ENCODE results near the gene LRCH3. TPM values are rescaled to one million over a fixed set of nuclear protein-coding genes. Genes with fewer than 3 reads are reported as not detected.

LRCH3 gene
- total and polyA plus RNA-seq, 2 of the 13 experiments (the other 11 are each of a cell fraction or from before 2014, with no cell fraction given): 25.5 to 103 TPM

DNA sequence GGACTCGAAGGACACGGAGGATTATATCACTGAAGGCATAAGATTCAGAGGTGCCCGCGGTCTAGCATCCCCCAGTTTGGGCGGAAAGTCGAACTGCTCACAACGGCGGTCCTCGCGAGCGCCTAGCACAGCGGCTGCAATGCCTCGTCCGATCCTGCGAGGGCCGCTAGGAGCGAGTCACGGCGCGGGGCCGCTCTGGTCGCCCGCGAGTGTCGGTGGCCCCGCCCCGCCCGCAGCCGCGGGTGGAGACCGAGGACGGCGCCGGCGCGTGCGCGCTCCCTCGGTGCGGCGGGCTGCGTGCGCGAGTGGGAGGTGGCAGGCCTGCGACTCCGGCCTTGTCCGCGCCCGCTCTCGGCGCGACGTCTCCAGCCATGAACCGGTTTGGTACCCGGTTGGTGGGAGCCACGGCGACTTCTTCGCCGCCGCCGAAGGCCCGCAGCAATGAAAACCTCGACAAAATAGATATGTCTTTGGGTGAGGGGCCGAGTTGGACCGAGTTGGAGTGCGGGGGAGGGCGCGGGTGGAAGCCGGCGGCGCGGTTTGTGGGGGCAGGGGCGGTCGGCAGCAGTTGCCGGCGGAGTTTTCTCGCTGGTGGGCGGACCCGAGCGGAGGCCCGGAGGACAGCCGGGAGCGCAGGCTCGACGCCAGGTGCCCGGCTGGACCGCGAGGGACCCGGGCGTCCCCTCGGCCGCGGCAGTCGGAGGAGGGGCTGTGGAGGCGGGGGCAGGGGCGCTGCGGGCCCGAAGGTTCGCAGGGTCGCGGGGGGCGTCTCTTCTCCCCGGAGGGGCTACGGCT is 41.3 kb upstream of the LRCH3 start, which contains the start of gene FYTTD1 (continued):
- TF ChIP-seq TEF (CRISPR knock-in tag; IDR thresholded peaks at IDR 0.05) (0 out of 2 replicates have a peak, but pooled peaks have one; percentile 59), NCOA2 (CRISPR knock-in tag; IDR thresholded peaks at IDR 0.05) (no peak), MTERF4 (CRISPR knock-in tag; IDR thresholded peaks at IDR 0.05) (peak; percentile 51; the same call in 1 of the 2 replicates), ZNF274 (CRISPR knock-in tag; IDR thresholded peaks at IDR 0.05) (no peak; the same call in 1 of the 2 replicates), NONO (IDR thresholded peaks at IDR 0.05) (no peak), NONO (CRISPR knock-in tag; conservative IDR thresholded peaks at IDR 0.05) (peak; percentile 74; the same call in 1 of the 2 replicates), HOXA3 (CRISPR knock-in tag; IDR thresholded peaks at IDR 0.05) (peak; percentile 74), PHF8 (CRISPR knock-in tag; IDR thresholded peaks at IDR 0.05) (peak; percentile 66; the same call in 1 of the 2 replicates), AGO2 (optimal IDR thresholded peaks at IDR 0.05; ENCODE audit: low read depth, low read length) (peak; percentile 40), CHD2 (IDR thresholded peaks at IDR 0.05; ENCODE audit: low read depth, low read length) (peak; percentile 79), ZNF746 (CRISPR knock-in tag; IDR thresholded peaks at IDR 0.05) (peak; percentile 78; the same call in 1 of the 2 replicates), PBX3 (CRISPR knock-in tag; IDR thresholded peaks at IDR 0.05; ENCODE audit: borderline replicate concordance) (no peak), PRMT3 (CRISPR knock-in tag; IDR thresholded peaks at IDR 0.05; ENCODE audit: borderline replicate concordance, low read depth) (peak; percentile 87), AGO1 (IDR thresholded peaks at IDR 0.05; ENCODE audit: low read depth, low read length, poor library complexity, severe bottlenecking) (no peak), CENPT (CRISPR knock-in tag; IDR thresholded peaks at IDR 0.05; ENCODE audit: low read depth) (peak; percentile 90), STAG1 (CRISPR knock-in tag; IDR thresholded peaks at IDR 0.05) (peak; percentile 11; the same call in 1 of the 2 replicates), ESRRA (CRISPR knock-in tag; IDR thresholded peaks at IDR 0.05; ENCODE audit: low read depth) (0 out of 2 replicates have a peak, but pooled peaks have one; percentile 39)
- TF ChIP-seq, protein P1, sequence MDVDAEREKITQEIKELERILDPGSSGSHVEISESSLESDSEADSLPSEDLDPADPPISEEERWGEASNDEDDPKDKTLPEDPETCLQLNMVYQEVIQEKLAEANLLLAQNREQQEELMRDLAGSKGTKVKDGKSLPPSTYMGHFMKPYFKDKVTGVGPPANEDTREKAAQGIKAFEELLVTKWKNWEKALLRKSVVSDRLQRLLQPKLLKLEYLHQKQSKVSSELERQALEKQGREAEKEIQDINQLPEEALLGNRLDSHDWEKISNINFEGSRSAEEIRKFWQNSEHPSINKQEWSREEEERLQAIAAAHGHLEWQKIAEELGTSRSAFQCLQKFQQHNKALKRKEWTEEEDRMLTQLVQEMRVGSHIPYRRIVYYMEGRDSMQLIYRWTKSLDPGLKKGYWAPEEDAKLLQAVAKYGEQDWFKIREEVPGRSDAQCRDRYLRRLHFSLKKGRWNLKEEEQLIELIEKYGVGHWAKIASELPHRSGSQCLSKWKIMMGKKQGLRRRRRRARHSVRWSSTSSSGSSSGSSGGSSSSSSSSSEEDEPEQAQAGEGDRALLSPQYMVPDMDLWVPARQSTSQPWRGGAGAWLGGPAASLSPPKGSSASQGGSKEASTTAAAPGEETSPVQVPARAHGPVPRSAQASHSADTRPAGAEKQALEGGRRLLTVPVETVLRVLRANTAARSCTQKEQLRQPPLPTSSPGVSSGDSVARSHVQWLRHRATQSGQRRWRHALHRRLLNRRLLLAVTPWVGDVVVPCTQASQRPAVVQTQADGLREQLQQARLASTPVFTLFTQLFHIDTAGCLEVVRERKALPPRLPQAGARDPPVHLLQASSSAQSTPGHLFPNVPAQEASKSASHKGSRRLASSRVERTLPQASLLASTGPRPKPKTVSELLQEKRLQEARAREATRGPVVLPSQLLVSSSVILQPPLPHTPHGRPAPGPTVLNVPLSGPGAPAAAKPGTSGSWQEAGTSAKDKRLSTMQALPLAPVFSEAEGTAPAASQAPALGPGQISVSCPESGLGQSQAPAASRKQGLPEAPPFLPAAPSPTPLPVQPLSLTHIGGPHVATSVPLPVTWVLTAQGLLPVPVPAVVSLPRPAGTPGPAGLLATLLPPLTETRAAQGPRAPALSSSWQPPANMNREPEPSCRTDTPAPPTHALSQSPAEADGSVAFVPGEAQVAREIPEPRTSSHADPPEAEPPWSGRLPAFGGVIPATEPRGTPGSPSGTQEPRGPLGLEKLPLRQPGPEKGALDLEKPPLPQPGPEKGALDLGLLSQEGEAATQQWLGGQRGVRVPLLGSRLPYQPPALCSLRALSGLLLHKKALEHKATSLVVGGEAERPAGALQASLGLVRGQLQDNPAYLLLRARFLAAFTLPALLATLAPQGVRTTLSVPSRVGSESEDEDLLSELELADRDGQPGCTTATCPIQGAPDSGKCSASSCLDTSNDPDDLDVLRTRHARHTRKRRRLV (CRISPR knock-in tag; IDR thresholded peaks at IDR 0.05): no peak
- TF ChIP-seq, protein P2, sequence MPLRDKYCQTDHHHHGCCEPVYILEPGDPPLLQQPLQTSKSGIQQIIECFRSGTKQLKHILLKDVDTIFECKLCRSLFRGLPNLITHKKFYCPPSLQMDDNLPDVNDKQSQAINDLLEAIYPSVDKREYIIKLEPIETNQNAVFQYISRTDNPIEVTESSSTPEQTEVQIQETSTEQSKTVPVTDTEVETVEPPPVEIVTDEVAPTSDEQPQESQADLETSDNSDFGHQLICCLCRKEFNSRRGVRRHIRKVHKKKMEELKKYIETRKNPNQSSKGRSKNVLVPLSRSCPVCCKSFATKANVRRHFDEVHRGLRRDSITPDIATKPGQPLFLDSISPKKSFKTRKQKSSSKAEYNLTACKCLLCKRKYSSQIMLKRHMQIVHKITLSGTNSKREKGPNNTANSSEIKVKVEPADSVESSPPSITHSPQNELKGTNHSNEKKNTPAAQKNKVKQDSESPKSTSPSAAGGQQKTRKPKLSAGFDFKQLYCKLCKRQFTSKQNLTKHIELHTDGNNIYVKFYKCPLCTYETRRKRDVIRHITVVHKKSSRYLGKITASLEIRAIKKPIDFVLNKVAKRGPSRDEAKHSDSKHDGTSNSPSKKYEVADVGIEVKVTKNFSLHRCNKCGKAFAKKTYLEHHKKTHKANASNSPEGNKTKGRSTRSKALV (CRISPR knock-in tag; IDR thresholded peaks at IDR 0.05): 0 out of 2 replicates have a peak, but pooled peaks have one; percentile 15
